H1 (cell line): Measurements from ENCODE around the gene TRABD2A. TPM values are rescaled to one million over a fixed set of nuclear protein-coding genes. Genes with fewer than 3 reads are reported as not detected.

Source experiments
- CTCF ChIA-PET: fragments of 300-600 bp; sonication (Branson Sonifier 250); formaldehyde crosslinking; loops from one replicate; lab custom pipeline; 2021; ENCODE audit not compliant: partially characterized antibody; lab: Charles Lee
- POLR2A ChIA-PET: fragments of 300-600 bp; sonication (Branson Sonifier 250); formaldehyde crosslinking; loops from one replicate; lab custom pipeline; 2021; ENCODE audit warnings: inconsistent platforms; ENCODE audit not compliant: partially characterized antibody; lab: Charles Lee
- DNase-seq, 2 experiments: peaks; one replicate each; pipeline versions ENCODE4 v3.0.0 to v3.0.0-alpha.2; 2010 to 2022; ENCODE audit warnings: low spot score in 2 of 2, low read depth in 1 of 2, mixed read lengths in 1 of 2
- FAIRE-seq: peaks from 2 replicates; lab custom pipeline; 2011; peaks lifted over from hg19 to GRCh38; lab: Jason Lieb, UNC
- H2AFZ ChIP-seq: 2 replicates; pipeline ENCODE4 v1.8.1; 2012; ENCODE audit warnings: low read length, inconsistent platforms
- H2AK5ac ChIP-seq: 2 replicates; pipeline ENCODE4 v1.6.1; 2013; ENCODE audit warnings: low read depth, low read length
- H2BK120ac ChIP-seq: replicated peaks from 2 replicates; pipeline ENCODE3; 2013; ENCODE audit warnings: low read depth, low read length, inconsistent platforms
- H2BK12ac ChIP-seq: 2 replicates; pipeline ENCODE4 v1.6.1; 2013; ENCODE audit warnings: low read depth, low read length
- H2BK15ac ChIP-seq: 2 replicates; pipeline ENCODE4 v1.6.1; 2013; ENCODE audit warnings: low read length
- H2BK20ac ChIP-seq: 2 replicates; pipeline ENCODE4 v1.6.1; 2013; ENCODE audit warnings: low read length
- H2BK5ac ChIP-seq: 2 replicates; pipeline ENCODE4 v1.6.1; 2013; ENCODE audit warnings: low read depth, low read length
- H3K14ac ChIP-seq: 2 replicates; pipeline ENCODE4 v1.6.1; 2013; ENCODE audit warnings: inconsistent platforms; ENCODE audit not compliant: insufficient read length
- H3K18ac ChIP-seq: 2 replicates; pipeline ENCODE4 v1.6.1; 2013; ENCODE audit warnings: low read length; ENCODE audit errors: extremely low read depth
- H3K23ac ChIP-seq: 2 replicates; pipeline ENCODE4 v1.6.1; 2013; ENCODE audit warnings: inconsistent platforms; ENCODE audit not compliant: insufficient read length
- H3K23me2 ChIP-seq: 2 replicates; pipeline ENCODE4 v1.6.1; 2013; ENCODE audit warnings: low read depth, low read length
- H3K27ac ChIP-seq: 2 replicates; pipeline ENCODE4 v1.6.1; 2011; ENCODE audit warnings: low read depth, low read length, inconsistent platforms
- H3K27me3 ChIP-seq, 4 experiments: replicated peaks in 1 of 4; 1 replicate in 1 of 4; 2 replicates in 3 of 4; pipeline versions ENCODE4 v1.6.1 to v1.8.1; 2011 to 2013; ENCODE audit warnings: low read length in 3 of 4, mild to moderate bottlenecking in 3 of 4, inconsistent platforms in 2 of 4, mixed read lengths in 2 of 4, moderate library complexity in 1 of 4; ENCODE audit not compliant: control insufficient read depth in 3 of 4, insufficient read depth in 3 of 4; ENCODE audit errors: extremely low read depth in 1 of 4
- H3K36me3 ChIP-seq, 4 experiments: 2 replicates each; pipeline versions ENCODE4 v1.6.1 to v1.8.1; 2011 to 2013; ENCODE audit warnings: mild to moderate bottlenecking in 4 of 4, low read length in 3 of 4, moderate library complexity in 2 of 4, control low read depth in 1 of 4, inconsistent platforms in 1 of 4; ENCODE audit not compliant: insufficient read depth in 4 of 4, control insufficient read depth in 2 of 4
- H3K4ac ChIP-seq: replicated peaks from 2 replicates; pipeline ENCODE3; 2013; ENCODE audit warnings: low read length, low read depth, mixed read lengths, inconsistent platforms; ENCODE audit not compliant: insufficient read length
- H3K4me1 ChIP-seq, 4 experiments: replicated peaks in 1 of 4; 1 replicate in 1 of 4; 2 replicates in 3 of 4; pipeline versions ENCODE4 v1.6.1 to v1.8.1; 2011 to 2013; ENCODE audit warnings: low read length in 3 of 4, inconsistent platforms in 2 of 4, mixed read lengths in 1 of 4; ENCODE audit not compliant: insufficient read depth in 4 of 4, control insufficient read depth in 3 of 4
- H3K4me2 ChIP-seq, 2 experiments: 2 replicates each; pipeline versions ENCODE4 v1.6.1 to v1.8.1; 2011 to 2013; ENCODE audit warnings: low read depth in 2 of 2, low read length in 2 of 2, control low read depth in 1 of 2, inconsistent platforms in 1 of 2, mild to moderate bottlenecking in 1 of 2; ENCODE audit not compliant: insufficient read depth in 1 of 2
- H3K4me3 ChIP-seq, 4 experiments: fragments of 200-600, 300-600 bp in 1 of 4; sonication (generic), shearing (Covaris generic), sonication (Bioruptor Twin) in 1 of 4; 2 replicates each; pipeline versions ENCODE4 v1.5.1 to v1.8.1; 2011 to 2016; ENCODE audit warnings: low read length in 4 of 4, low read depth in 3 of 4, control low read depth in 2 of 4, inconsistent platforms in 2 of 4, mild to moderate bottlenecking in 2 of 4, mixed read lengths in 1 of 4, moderate library complexity in 1 of 4; ENCODE audit not compliant: insufficient read depth in 2 of 4; ENCODE audit errors: extremely low read depth in 1 of 4
- H3K56ac ChIP-seq: replicated peaks from 2 replicates; pipeline ENCODE3; 2013; ENCODE audit warnings: low read depth, mild to moderate bottlenecking, mixed read lengths, low read length, inconsistent platforms; ENCODE audit not compliant: insufficient read length
- H3K79me1 ChIP-seq: 2 replicates; pipeline ENCODE4 v1.6.1; 2013; ENCODE audit warnings: low read depth, low read length, control low read depth
- H3K79me2 ChIP-seq, 2 experiments: 2 replicates each; pipeline versions ENCODE4 v1.6.1 to v1.8.1; 2012 to 2013; ENCODE audit warnings: low read length in 2 of 2, mild to moderate bottlenecking in 2 of 2, inconsistent platforms in 1 of 2; ENCODE audit not compliant: insufficient read depth in 2 of 2, control insufficient read depth in 1 of 2
- H3K9ac ChIP-seq, 4 experiments: replicated peaks in 1 of 4; 1 replicate in 1 of 4; 2 replicates in 3 of 4; pipeline versions ENCODE4 v1.6.1 to v1.8.1; 2011 to 2013; ENCODE audit warnings: low read depth in 3 of 4, low read length in 3 of 4, control low read depth in 2 of 4, mild to moderate bottlenecking in 2 of 4, moderate library complexity in 2 of 4, inconsistent platforms in 1 of 4; ENCODE audit errors: extremely low read depth in 1 of 4
- H3K9me3 ChIP-seq, 2 experiments: 2 replicates each; pipeline versions ENCODE4 v1.6.1 to v1.8.1; 2012 to 2013; ENCODE audit warnings: mild to moderate bottlenecking in 2 of 2, moderate library complexity in 2 of 2, control low read depth in 1 of 2, inconsistent platforms in 1 of 2, low read depth in 1 of 2, low read length in 1 of 2, mixed read lengths in 1 of 2; ENCODE audit not compliant: insufficient read depth in 2 of 2
- H4K20me1 ChIP-seq, 2 experiments: replicated peaks in 1 of 2; 2 replicates each; pipeline versions ENCODE3 to v1.8.1; 2011 to 2013; ENCODE audit warnings: inconsistent platforms in 2 of 2, low read length in 2 of 2, mild to moderate bottlenecking in 1 of 2; ENCODE audit not compliant: insufficient read depth in 2 of 2, control insufficient read depth in 1 of 2
- H4K5ac ChIP-seq: 2 replicates; pipeline ENCODE4 v1.6.1; 2013; ENCODE audit warnings: low read length, low read depth, mixed read lengths, inconsistent platforms; ENCODE audit not compliant: insufficient read length
- H4K8ac ChIP-seq: 2 replicates; pipeline ENCODE4 v1.8.0; 2013; ENCODE audit warnings: mild to moderate bottlenecking, moderate library complexity, low read length, inconsistent platforms; ENCODE audit not compliant: insufficient read depth; ENCODE audit errors: extremely low read depth
- H4K91ac ChIP-seq: replicated peaks from 2 replicates; pipeline ENCODE3; 2013; ENCODE audit warnings: low read length, mixed read lengths, inconsistent platforms; ENCODE audit not compliant: insufficient read length
- ASH2L ChIP-seq: fragments of 200-600, 300-600 bp; sonication (generic); IDR thresholded peaks from one replicate; pipeline ENCODE4 v1.7.1; 2017; ENCODE audit warnings: low read length
- BCL11A ChIP-seq, 2 experiments: IDR thresholded peaks; one replicate each; pipeline ENCODE4 v1.6.1; 2011; ENCODE audit warnings: low read depth in 2 of 2, low read length in 2 of 2, mild to moderate bottlenecking in 2 of 2
- CBX5 ChIP-seq: fragments of 300-800, 300-1000 bp; sonication (generic); IDR thresholded peaks from 2 replicates; pipeline ENCODE4 v1.7.1; 2016; ENCODE audit warnings: antibody characterized with exemption, low read length, low read depth
- CREB1 ChIP-seq: IDR thresholded peaks from 2 replicates; pipeline ENCODE4 v1.6.1; 2012; ENCODE audit warnings: inconsistent platforms
- CTBP2 ChIP-seq: IDR thresholded peaks from 2 replicates; pipeline ENCODE4 v1.7.0; 2011; ENCODE audit warnings: borderline replicate concordance, mild to moderate bottlenecking, moderate library complexity, mixed read lengths, low read length; ENCODE audit not compliant: insufficient read depth, insufficient read length
- EP300 ChIP-seq, 2 experiments: IDR thresholded peaks; 1 replicate in 1 of 2; 2 replicates in 1 of 2; pipeline ENCODE4 v1.6.1; 2011 to 2012; ENCODE audit warnings: low read depth in 2 of 2, low read length in 2 of 2, mild to moderate bottlenecking in 2 of 2, borderline replicate concordance in 1 of 2, inconsistent platforms in 1 of 2, moderate library complexity in 1 of 2
- FOSL1 ChIP-seq: IDR thresholded peaks from 2 replicates; pipeline ENCODE4 v1.6.1; 2011; ENCODE audit warnings: mild to moderate bottlenecking, low read depth, low read length, moderate library complexity; ENCODE audit not compliant: insufficient read depth
- JUN ChIP-seq: IDR thresholded peaks from 2 replicates; pipeline ENCODE4 v1.6.1; 2011; ENCODE audit warnings: low read depth, mild to moderate bottlenecking, improper control_type of control experiment, low read length
- KDM1A ChIP-seq: fragments of 200-600, 300-600 bp; sonication (generic); IDR thresholded peaks from 2 replicates; pipeline ENCODE4 v1.7.1; 2016; ENCODE audit warnings: mild to moderate bottlenecking, low read length, borderline replicate concordance
- NANOG ChIP-seq: IDR thresholded peaks from 2 replicates; pipeline ENCODE4 v1.6.1; 2011; ENCODE audit warnings: low read length, low read depth, mild to moderate bottlenecking, inconsistent platforms; ENCODE audit not compliant: insufficient read depth, poor library complexity, severe bottlenecking
- POLR2AphosphoS5 ChIP-seq: IDR thresholded peaks from 2 replicates; pipeline ENCODE4 v1.6.1; 2011; ENCODE audit warnings: low read depth, low read length
- SP4 ChIP-seq: IDR thresholded peaks from 2 replicates; pipeline ENCODE4 v1.6.1; 2012; ENCODE audit warnings: low read length, inconsistent platforms
- TAF7 ChIP-seq: optimal IDR thresholded peaks from 2 replicates; pipeline ENCODE3; 2011; ENCODE audit warnings: low read depth, mild to moderate bottlenecking, inconsistent platforms, low read length, moderate library complexity, borderline replicate concordance
- WGBS, 2 experiments: shearing (Covaris generic) in 1 of 2; methylation state at CpG; one replicate each; pipeline versions ENCODE4 v1.1.6 to v1.1.7; 2013 to 2015; ENCODE audit warnings: low lambda C conversion rate in 2 of 2, mixed read lengths in 2 of 2, inconsistent platforms in 1 of 2, low coverage in 1 of 2, missing lambda C conversion rate in 1 of 2; ENCODE audit not compliant: insufficient replicate concordance in 2 of 2, insufficient coverage in 1 of 2, insufficient read length in 1 of 2; ENCODE audit errors: extremely low coverage in 1 of 2, missing lambda C conversion rate in 1 of 2; 5-methylcytosine and 5-hydroxymethylcytosine counted together
- polyA plus RNA-seq, 7 experiments: library from polyadenylated mRNA; depleted of rRNA in 3 of 7; stranded (reverse) in 5 of 7; unstranded in 2 of 7; fragments of >200 nt in 5 of 7; fragments of 200-250 nt in 2 of 7; gene quantifications; 1 replicate in 5 of 7; 2 replicates in 1 of 7; 4 replicates in 1 of 7; pipeline versions ENCODE4 v1.2.1 to v1.2.3, GENCODE V29; 2011 to 2013; ENCODE audit warnings: missing spikeins in 2 of 7, mixed read lengths in 2 of 7
- total RNA-seq: library from RNA; stranded (reverse); fragmentation: NEBNext Ultra II Directional; extraction: Animal tissue kit (Norgen Biotek cat#: 25700); gene quantifications from 2 replicates; pipeline ENCODE4 v1.2.1, GENCODE V29; 2021

Gene TRABD2A
- total and polyA plus RNA-seq, 2 of the 8 experiments (the other 6 are each of a cell fraction or from before 2014, with no cell fraction given), result 17.3 to 18.6 TPM

DNA sequence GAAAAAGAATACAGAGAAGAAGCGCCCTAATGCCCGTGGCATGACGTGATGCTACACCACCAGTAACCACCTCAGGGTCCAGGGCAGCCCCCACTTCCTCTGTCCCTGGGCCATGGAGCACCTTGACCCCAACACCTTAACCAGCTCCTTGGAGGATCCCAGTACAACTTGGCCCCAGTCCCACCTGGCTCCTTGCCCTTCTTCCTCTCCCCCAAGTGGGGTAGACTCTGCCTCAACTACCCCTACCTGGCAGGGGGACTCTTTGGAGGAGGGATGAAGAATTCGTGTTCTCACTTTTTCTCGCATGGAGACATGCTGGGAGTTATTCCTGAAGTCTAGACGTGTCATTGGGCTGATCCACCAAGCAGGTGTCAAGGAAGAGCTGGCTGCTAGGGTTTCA, 18.9 kb downstream of the TRABD2A start:
- H3K27ac ChIP-seq, result no peak overlapping the region
- H3K9me3 ChIP-seq, result no peaks in the 10 kb centered on the region
- no peak overlapping the region for H3K14ac ChIP-seq
- no peak overlapping the region for H2BK20ac ChIP-seq
- H2BK5ac ChIP-seq, result no peak overlapping the region
- no peak overlapping the region for H3K4me2 ChIP-seq
- TF ChIP-seq KDM1A (no peak), BCL11A (IDR thresholded peaks at IDR 0.05; ENCODE audit: low read depth in 2 of 2, low read length in 2 of 2) (no peak), FOSL1 (no peak), CREB1 (no peak), TAF7 (no peak), ASH2L (no peak), SP4 (no peak), POLR2AphosphoS5 (no peak), JUN (no peak), NANOG (no peak), CTBP2 (no peak), CBX5 (no peak), EP300 (IDR thresholded peaks at IDR 0.05; ENCODE audit: borderline replicate concordance in 1 of 2, low read depth in 2 of 2, low read length in 2 of 2) (no peak)
- no peak overlapping the region for H4K8ac ChIP-seq
- H3K23ac ChIP-seq, result no peak overlapping the region
- ChIA-PET CTCF (interaction anchor here (0.5 to 3.0 kb wide), 10 partner anchors 9 to 336 kb away, joined by 3 to 18 read pairs (median 4); no protein-coding TSS in a partner anchor), POLR2A (interaction anchor here (1.2 to 1.4 kb wide), 2 partner anchors 19 to 74 kb away, joined by 3 to 4 read pairs; partner anchors contain the start of gene TRABD2A)
- no peaks in the 10 kb centered on the region for H3K23me2 ChIP-seq
- no peak overlapping the region for H2AFZ ChIP-seq
- H3K36me3 ChIP-seq, result no peaks in the 10 kb centered on the region
- H3K79me2 ChIP-seq, result no peaks in the 10 kb centered on the region; a peak in 1 of 4 replicates
- H3K4me1 ChIP-seq, result peaks cover 0 to 6% (median 3%) of the 10 kb centered on the region in 4 experiments; a peak in 5 of 7 replicates
- no peak overlapping the region for H2BK120ac ChIP-seq
- no peaks in the 10 kb centered on the region; the same call in none of the 2 replicates for H3K79me1 ChIP-seq
- H4K91ac ChIP-seq, result no peak overlapping the region
- no peak overlapping the region for H3K4me3 ChIP-seq
- no peak overlapping the region for H3K18ac ChIP-seq
- FAIRE-seq (no peak), DNase-seq (no peak)
- no peak overlapping the region for H4K5ac ChIP-seq
- no peak overlapping the region for H3K56ac ChIP-seq
- peaks cover 4 to 8% (median 6%) of the 10 kb centered on the region in 4 experiments for H3K27me3 ChIP-seq
- no peak overlapping the region for H2BK12ac ChIP-seq
- no peak overlapping the region for H3K4ac ChIP-seq
- no peak overlapping the region for H3K9ac ChIP-seq
- no peak overlapping the region for H2AK5ac ChIP-seq
- 86% methylated on average over 6 of the region's 6 CpGs; no CpG with 5 or more reads in 1 of the 2 experiments for WGBS, 2 experiments
- 0 out of 2 replicates have a peak overlapping the region, but pooled peaks have one; percentile 13 for H2BK15ac ChIP-seq
- H4K20me1 ChIP-seq, result no peaks in the 10 kb centered on the region
